ENCODE results near the gene PPBP.

DNA sequence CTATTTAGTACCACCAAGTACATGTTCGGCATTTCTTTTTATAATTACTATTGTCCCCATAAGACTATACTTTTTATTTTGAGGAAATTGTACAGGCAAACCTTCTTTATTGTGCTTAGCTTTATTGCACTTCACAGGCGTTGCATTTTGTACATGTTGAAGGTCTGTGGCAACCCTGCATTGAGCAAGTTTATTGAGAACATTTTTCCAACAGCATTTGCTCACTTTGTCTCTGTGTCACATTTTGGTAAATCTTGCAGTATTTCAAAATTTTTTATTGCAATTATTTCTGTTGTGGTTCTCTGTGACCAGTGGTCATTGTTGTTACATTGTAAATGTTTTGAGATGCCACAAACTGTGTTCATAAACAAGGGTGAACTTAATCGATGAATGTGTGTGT, 21.3 kb upstream of the PPBP start:
- TF ChIP-seq, protein P1, sequence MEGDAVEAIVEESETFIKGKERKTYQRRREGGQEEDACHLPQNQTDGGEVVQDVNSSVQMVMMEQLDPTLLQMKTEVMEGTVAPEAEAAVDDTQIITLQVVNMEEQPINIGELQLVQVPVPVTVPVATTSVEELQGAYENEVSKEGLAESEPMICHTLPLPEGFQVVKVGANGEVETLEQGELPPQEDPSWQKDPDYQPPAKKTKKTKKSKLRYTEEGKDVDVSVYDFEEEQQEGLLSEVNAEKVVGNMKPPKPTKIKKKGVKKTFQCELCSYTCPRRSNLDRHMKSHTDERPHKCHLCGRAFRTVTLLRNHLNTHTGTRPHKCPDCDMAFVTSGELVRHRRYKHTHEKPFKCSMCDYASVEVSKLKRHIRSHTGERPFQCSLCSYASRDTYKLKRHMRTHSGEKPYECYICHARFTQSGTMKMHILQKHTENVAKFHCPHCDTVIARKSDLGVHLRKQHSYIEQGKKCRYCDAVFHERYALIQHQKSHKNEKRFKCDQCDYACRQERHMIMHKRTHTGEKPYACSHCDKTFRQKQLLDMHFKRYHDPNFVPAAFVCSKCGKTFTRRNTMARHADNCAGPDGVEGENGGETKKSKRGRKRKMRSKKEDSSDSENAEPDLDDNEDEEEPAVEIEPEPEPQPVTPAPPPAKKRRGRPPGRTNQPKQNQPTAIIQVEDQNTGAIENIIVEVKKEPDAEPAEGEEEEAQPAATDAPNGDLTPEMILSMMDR (IDR thresholded peaks at IDR 0.05), result no peak
- TF ChIP-seq POLR2A (IDR thresholded peaks at IDR 0.05), result no peak

Measured in body of pancreas (tissue), 4 donors.